K562 (cell line): Measurements from ENCODE around the gene CCN5. TPM values are rescaled to one million over a fixed set of nuclear protein-coding genes. Genes with fewer than 3 reads are reported as not detected.
A peak's percentile ranks its signal among the peaks of the same experiment; 100 is the strongest.

Experiments
- ATAC-seq: fragments of 200-7000 bp; cut with Tn5 transposase; 3 replicates; pipeline ENCODE4 v1.9.1; 2020; ENCODE audit warnings: moderate library complexity
- BruUV-seq: library from RNA; stranded (reverse); fragments of 400-500 nt; replicated peaks from 2 replicates; lab custom pipeline; 2021; lab: Mats Ljungman, UMichigan
- CTCF ChIA-PET: fragments of 300-600 bp; formaldehyde crosslinking; extraction: SDS; loops from one replicate; lab custom pipeline; 2021; ENCODE audit warnings: low intra/inter-chr PET ratio; lab: Yijun Ruan, JAX
- POLR2A ChIA-PET: fragments of 300-600, 350-650 bp; sonication (Branson Sonifier 250); formaldehyde crosslinking; extraction: SDS; loops from one replicate; lab custom pipeline; 2021; ENCODE audit warnings: antibody characterized with exemption, inconsistent platforms; lab: Yijun Ruan, JAX
- DNase-seq, 4 experiments: peaks; one replicate each; pipeline versions ENCODE4 v3.0.0 to v3.0.0-alpha.2; 2011 to 2018; ENCODE audit warnings: low spot score in 3 of 4, mixed read lengths in 3 of 4; ENCODE audit errors: extremely low read depth in 1 of 4
- FAIRE-seq: peaks from 2 replicates; lab custom pipeline; 2011; peaks lifted over from hg19 to GRCh38; lab: Jason Lieb, UNC
- H2AFZ ChIP-seq: 2 replicates; pipeline ENCODE4 v1.6.0; 2011; ENCODE audit warnings: low read depth, low read length, control low read depth, inconsistent platforms
- H3K27ac ChIP-seq: fragments of 200-600 bp; 3 replicates; pipeline ENCODE4 v1.8.0; 2011; ENCODE audit warnings: low read depth, mild to moderate bottlenecking, control low read depth, inconsistent platforms, low read length, moderate library complexity, mixed read lengths; ENCODE audit errors: extremely low read depth
- H3K27me3 ChIP-seq, 2 experiments: fragments of 300-600 bp in 1 of 2; 2 replicates in 1 of 2; 3 replicates in 1 of 2; pipeline versions ENCODE4 v1.6.0 to v1.8.0; 2011; ENCODE audit warnings: inconsistent platforms in 2 of 2, low read length in 2 of 2, mild to moderate bottlenecking in 1 of 2, mixed read lengths in 1 of 2, moderate library complexity in 1 of 2; ENCODE audit not compliant: control insufficient read depth in 2 of 2, insufficient read depth in 2 of 2
- H3K36me3 ChIP-seq: fragments of 300-600 bp; 3 replicates; pipeline ENCODE4 v1.8.0; 2011; ENCODE audit warnings: mild to moderate bottlenecking, low read length, inconsistent platforms; ENCODE audit not compliant: control insufficient read depth, insufficient read depth
- H3K4me1 ChIP-seq, 2 experiments: fragments of 200-600 bp in 1 of 2; replicated peaks in 1 of 2; 2 replicates in 1 of 2; 3 replicates in 1 of 2; pipeline versions ENCODE4 v1.5.1 to v1.8.0; 2011; ENCODE audit warnings: inconsistent platforms in 2 of 2, low read length in 2 of 2, mild to moderate bottlenecking in 1 of 2, mixed read lengths in 1 of 2, moderate library complexity in 1 of 2; ENCODE audit not compliant: control insufficient read depth in 2 of 2, insufficient read depth in 2 of 2
- H3K4me2 ChIP-seq: 2 replicates; pipeline ENCODE4 v1.6.1; 2011; ENCODE audit warnings: low read length, control low read depth, inconsistent platforms, mixed read lengths; ENCODE audit not compliant: insufficient read depth
- H3K4me3 ChIP-seq: fragments of 200-600 bp; sonication (generic), shearing (Covaris generic); 2 replicates; pipeline ENCODE4 v1.5.1; 2016; ENCODE audit warnings: control low read depth, inconsistent platforms
- H3K79me2 ChIP-seq: fragments of 200-600 bp; 3 replicates; pipeline ENCODE4 v1.8.0; 2011; ENCODE audit warnings: low read length, inconsistent platforms; ENCODE audit not compliant: control insufficient read depth, insufficient read depth
- H3K9ac ChIP-seq, 2 experiments: 2 replicates each; pipeline versions ENCODE4 v1.6.0 to v1.6.1; 2011; ENCODE audit warnings: low read depth in 2 of 2, low read length in 2 of 2, control low read depth in 1 of 2, inconsistent platforms in 1 of 2, mild to moderate bottlenecking in 1 of 2, mixed read lengths in 1 of 2; ENCODE audit not compliant: insufficient read depth in 1 of 2
- H3K9me1 ChIP-seq: one replicate; pipeline ENCODE4 v1.6.0; 2011; ENCODE audit warnings: inconsistent platforms, mild to moderate bottlenecking, low read length, moderate library complexity; ENCODE audit not compliant: control insufficient read depth, insufficient read depth
- H3K9me3 ChIP-seq: replicated peaks from 2 replicates; pipeline ENCODE4 v1.5.1; 2011; ENCODE audit warnings: low read depth, low read length, inconsistent platforms; ENCODE audit not compliant: control insufficient read depth, insufficient read depth
- H4K20me1 ChIP-seq: replicated peaks from 2 replicates; pipeline ENCODE4 v1.6.1; 2011; ENCODE audit warnings: low read length, inconsistent platforms, mixed read lengths; ENCODE audit not compliant: control insufficient read depth, insufficient read depth
- FOS ChIP-seq: IDR thresholded peaks from 3 replicates; pipeline ENCODE4 v1.6.1; 2011; ENCODE audit not compliant: insufficient read length; ENCODE audit errors: extremely low read depth
- MAX ChIP-seq: sonication (generic); formaldehyde crosslinking; IDR thresholded peaks from 2 replicates; pipeline ENCODE4 v1.9.0; 2022; ENCODE audit warnings: mild to moderate bottlenecking, missing genetic modification reagents
- SMAD1 ChIP-seq: fragments of 150-350 bp; IDR thresholded peaks from 2 replicates; pipeline ENCODE4 v1.6.1; 2014; ENCODE audit warnings: low read length, low read depth; ENCODE audit not compliant: partially characterized antibody
- SMARCA4 ChIP-seq: fragments of 450-650 bp; IDR thresholded peaks from 2 replicates; pipeline ENCODE4 v1.6.1; 2016
- TOE1 ChIP-seq, 2 experiments: fragments of 450-650 bp in 1 of 2; sonication (generic) in 1 of 2; formaldehyde crosslinking in 1 of 2; IDR thresholded peaks; 2 replicates each; pipeline versions ENCODE4 v1.7.1 to v1.8.0; 2016 to 2022; ENCODE audit warnings: borderline replicate concordance in 2 of 2, mild to moderate bottlenecking in 2 of 2, antibody characterized with exemption in 1 of 2, inconsistent platforms in 1 of 2, low read depth in 1 of 2, missing genetic modification reagents in 1 of 2, moderate library complexity in 1 of 2
- ZNF12 ChIP-seq: sonication (generic); formaldehyde crosslinking; IDR thresholded peaks from 2 replicates; pipeline ENCODE4 v1.4.0; 2020; ENCODE audit warnings: mild to moderate bottlenecking, missing genetic modification reagents
- WGBS: fragments of 100-300 bp; shearing (Covaris generic); methylation state at CpG from one replicate; pipeline ENCODE4 v1.1.6; 2016; ENCODE audit warnings: low coverage, mixed read lengths; ENCODE audit not compliant: insufficient coverage; ENCODE audit errors: missing lambda C conversion rate; 5-methylcytosine and 5-hydroxymethylcytosine counted together
- in situ Hi-C: fragments of 300-500 bp; cut with MboI; formaldehyde crosslinking; loops from 4 replicates; pipeline ENCODE4 v1.15.0; 2018; ENCODE audit warnings: inconsistent platforms, mixed read lengths
- intact Hi-C: fragments of 100-400 bp; cut with micrococcal nuclease; formaldehyde crosslinking; loops from 2 replicates; pipeline ENCODE4 v1.14.2; 2022
- polyA plus RNA-seq, 8 experiments: library from polyadenylated mRNA; depleted of rRNA in 4 of 8; stranded (reverse) in 5 of 8; unstranded in 3 of 8; fragments of >200 nt; fragmentation: Nextera tagmentation in 2 of 8; fragmentation: Illumina TruSeq in 1 of 8; extraction: Ambion mirVana in 2 of 8; extraction: Trizol in 1 of 8; gene quantifications; 2 replicates each; pipeline versions ENCODE4 v1.2.1 to v1.2.3, GENCODE V29; 2011 to 2014; ENCODE audit warnings: inconsistent platforms in 1 of 8, missing spikeins in 1 of 8
- total RNA-seq, 7 experiments: library from RNA; depleted of rRNA in 6 of 7; stranded (reverse); fragments of >200 nt in 6 of 7; fragmentation: Illumina TruSeq in 2 of 7; extraction: Trizol in 2 of 7; gene quantifications; 2 replicates each; pipeline versions ENCODE4 v1.2.1 to v1.2.3, GENCODE V29; 2011 to 2021; ENCODE audit warnings: low replicate concordance in 1 of 7
- TF ChIP-seq, protein P1 (sequence below): fragments of 450-650 bp; formaldehyde crosslinking; IDR thresholded peaks from 2 replicates; pipeline ENCODE4 v1.4.0; 2020; ENCODE audit warnings: mild to moderate bottlenecking, mixed read lengths

The CCN5 gene
- total and polyA plus RNA-seq, 9 of the 15 experiments (the other 6 are each of a cell fraction or from before 2014, with no cell fraction given) = not detected

- Histone ChIP-seq H3K9ac (no peak overlapping the region), H3K36me3 (no peaks in the 10 kb centered on the region), H4K20me1 (no peaks in the 10 kb centered on the region), H3K9me1 (no peaks in the 10 kb centered on the region), H3K27ac (no peak overlapping the region), H3K4me2 (no peak overlapping the region), H3K79me2 (no peaks in the 10 kb centered on the region), H2AFZ (no peak overlapping the region), H3K4me3 (no peak overlapping the region), H3K4me1 (no peaks in the 10 kb centered on the region; a peak in 1 of 5 replicates), H3K9me3 (no peaks in the 10 kb centered on the region; the same call in 1 of the 2 replicates), H3K27me3 (no peaks in the 10 kb centered on the region; a peak in 2 of 5 replicates)
- ChIA-PET CTCF (no interaction called here), POLR2A (interaction anchor here (1.3 kb wide), 1 partner anchor 12 kb away, joined by 4 read pairs; no protein-coding TSS in a partner anchor)
- no peak for DNase-seq
- intact Hi-C loops = no loop called here
- in situ Hi-C loops = no loop called here
- FAIRE-seq = no peak
- no peak for ATAC-seq
- WGBS = 52% methylated on average over 4 of the region's 4 CpGs
- TF ChIP-seq SMAD1 (no peak), ZNF12 (CRISPR knock-in tag) (peak; percentile 86)
- BruUV-seq = no TSS peak
Observed at GRCh38 chr20:44737116-44737515, 21.9 kb downstream of the CCN5 start.

DNA sequence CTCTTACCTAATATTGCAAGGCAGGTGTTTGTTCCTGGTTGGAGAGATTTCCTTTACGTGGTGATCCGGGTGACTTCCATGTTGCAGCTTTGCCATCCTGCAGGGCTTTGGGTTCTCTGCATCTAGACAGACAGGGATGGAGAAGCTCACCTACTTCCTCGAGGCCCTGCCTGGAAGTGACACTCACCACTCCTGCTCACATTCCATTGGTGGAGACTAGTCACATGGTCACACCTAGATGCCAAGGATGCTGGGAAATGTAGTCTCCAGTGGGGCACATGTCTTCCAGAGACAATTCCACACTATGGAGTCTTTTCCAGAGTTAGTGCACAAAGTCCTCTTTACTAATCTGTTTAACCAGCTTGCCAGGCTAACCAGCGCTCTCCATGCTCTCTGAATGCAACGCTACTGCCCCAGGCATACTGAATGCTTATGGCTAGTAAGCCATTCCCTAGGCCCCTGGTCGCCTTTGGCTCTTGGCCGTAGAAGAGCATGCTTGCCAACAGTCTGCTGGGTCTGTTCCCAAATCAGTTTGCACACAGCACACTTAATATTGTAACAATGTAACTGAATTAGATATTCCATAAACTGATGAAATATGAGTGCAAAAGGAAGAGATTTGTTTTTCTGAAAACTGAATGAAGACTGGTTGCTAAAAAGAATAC, 23.8 kb downstream of the CCN5 start:
- DNase-seq (peak; percentile 81 to 88 (median 87)), ATAC-seq (peak; percentile 91), FAIRE-seq (peak; percentile 99)
- ChIA-PET POLR2A (interaction anchor here (0.6 kb wide), 2 partner anchors 66 to 1144 kb away, joined by 3 read pairs; no protein-coding TSS in a partner anchor), CTCF (no interaction called here)
- H3K27ac ChIP-seq = no peak overlapping the region
- no peaks in the 10 kb centered on the region; the same call in 1 of the 2 replicates for H3K9me3 ChIP-seq
- no peaks in the 10 kb centered on the region for H3K79me2 ChIP-seq
- no peaks in the 10 kb centered on the region for H3K9me1 ChIP-seq
- no peaks in the 10 kb centered on the region; a peak in 1 of 5 replicates for H3K4me1 ChIP-seq
- H3K27me3 ChIP-seq = no peaks in the 10 kb centered on the region; a peak in 1 of 5 replicates
- no peaks in the 10 kb centered on the region for H3K36me3 ChIP-seq
- no peaks in the 10 kb centered on the region for H4K20me1 ChIP-seq
- BruUV-seq = no TSS peak
- peak overlapping the region; percentile 35 for H2AFZ ChIP-seq
- 26% methylated on average over 7 of the region's 7 CpGs for WGBS
- peak overlapping the region; percentile 62 for H3K4me2 ChIP-seq
- in situ Hi-C loops = no loop called here
- H3K4me3 ChIP-seq = no peak overlapping the region
- H3K9ac ChIP-seq = no peak overlapping the region
- intact Hi-C loops = no loop called here
- TF ChIP-seq, protein P1, sequence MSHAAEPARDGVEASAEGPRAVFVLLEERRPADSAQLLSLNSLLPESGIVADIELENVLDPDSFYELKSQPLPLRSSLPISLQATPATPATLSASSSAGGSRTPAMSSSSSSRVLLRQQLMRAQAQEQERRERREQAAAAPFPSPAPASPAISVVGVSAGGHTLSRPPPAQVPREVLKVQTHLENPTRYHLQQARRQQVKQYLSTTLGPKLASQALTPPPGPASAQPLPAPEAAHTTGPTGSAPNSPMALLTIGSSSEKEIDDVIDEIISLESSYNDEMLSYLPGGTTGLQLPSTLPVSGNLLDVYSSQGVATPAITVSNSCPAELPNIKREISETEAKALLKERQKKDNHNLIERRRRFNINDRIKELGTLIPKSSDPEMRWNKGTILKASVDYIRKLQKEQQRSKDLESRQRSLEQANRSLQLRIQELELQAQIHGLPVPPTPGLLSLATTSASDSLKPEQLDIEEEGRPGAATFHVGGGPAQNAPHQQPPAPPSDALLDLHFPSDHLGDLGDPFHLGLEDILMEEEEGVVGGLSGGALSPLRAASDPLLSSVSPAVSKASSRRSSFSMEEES = peak; percentile 78
- peak; percentile 86; the same call in 1 of the 2 replicates for TF ChIP-seq TOE1 (IDR thresholded peaks at IDR 0.05; ENCODE audit: borderline replicate concordance)
- no peak for TF ChIP-seq TOE1 (CRISPR knock-in tag; IDR thresholded peaks at IDR 0.05; ENCODE audit: borderline replicate concordance, low read depth)
- TF ChIP-seq SMARCA4 = no peak
- TF ChIP-seq MAX (CRISPR knock-in tag) = 0 out of 2 replicates have a peak, but pooled peaks have one; percentile 38
- TF ChIP-seq FOS = peak; percentile 78
